Gastroesophageal sphincter (tissue), 4 donors: Measurements from ENCODE around the gene MROH2B. TPM values are rescaled to one million over a fixed set of nuclear protein-coding genes. Genes with fewer than 3 reads are reported as not detected.

ENCODE experiments used
- ATAC-seq: fragments of 150-250 bp; one replicate; pipeline ENCODE4 v1.9.1; 2016; ENCODE audit warnings: mild to moderate bottlenecking, moderate library complexity
- H3K27ac ChIP-seq, 4 donors: fragments of 200-600 bp; sonication (generic) in 3 of 4; 1 replicate in 3 of 4; 2 replicates in 1 of 4; pipeline ENCODE4 v1.5.1; 2016 to 2019
- H3K27me3 ChIP-seq: fragments of 200-600 bp; sonication (generic); one replicate; pipeline ENCODE4 v1.5.1; 2019
- H3K36me3 ChIP-seq, 2 donors: fragments of 200-600 bp; sonication (generic); one replicate each; pipeline ENCODE4 v1.5.1; 2019; ENCODE audit warnings: control low read depth in 1 of 2
- H3K4me1 ChIP-seq, 3 donors: fragments of 200-600 bp; sonication (generic); 1 replicate in 2 of 3; 2 replicates in 1 of 3; pipeline ENCODE4 v1.5.1; 2016 to 2019; ENCODE audit warnings: control low read depth in 2 of 3
- H3K4me3 ChIP-seq, 2 donors: fragments of 200-600 bp; sonication (generic); one replicate each; pipeline ENCODE4 v1.5.1; 2019; ENCODE audit warnings: mild to moderate bottlenecking in 1 of 2, moderate library complexity in 1 of 2
- H3K9me3 ChIP-seq, 3 donors: fragments of 200-600 bp; sonication (generic); one replicate each; pipeline ENCODE4 v1.5.1; 2017 to 2019; ENCODE audit warnings: control low read depth in 2 of 3
- EP300 ChIP-seq: sonication (generic); formaldehyde crosslinking; IDR thresholded peaks from one replicate; pipeline ENCODE4 v1.6.1; 2017; ENCODE audit warnings: antibody characterized with exemption, mild to moderate bottlenecking
- POLR2A ChIP-seq, 2 donors: fragments of 450-650 bp; IDR thresholded peaks; one replicate each; pipeline ENCODE4 v1.6.1; 2017; ENCODE audit warnings: antibody characterized with exemption in 2 of 2, mild to moderate bottlenecking in 2 of 2, moderate library complexity in 1 of 2
- POLR2AphosphoS5 ChIP-seq: sonication (generic); formaldehyde crosslinking; IDR thresholded peaks from one replicate; pipeline ENCODE4 v1.6.1; 2017; ENCODE audit warnings: antibody characterized with exemption
- WGBS, 2 donors: methylation state at CpG; one replicate each; pipeline ENCODE4 v1.1.5; 2018; ENCODE audit warnings: low coverage in 1 of 2; 5-methylcytosine and 5-hydroxymethylcytosine counted together
- total RNA-seq, 4 donors: library from RNA; depleted of rRNA; stranded (reverse); fragments of >200 nt; gene quantifications; one replicate each; pipeline ENCODE4 v1.1.0, GENCODE V29; 2016
- TF ChIP-seq, protein P1 (sequence below), 4 experiments: fragments of 200-600 bp in 2 of 4; fragments of 450-650 bp in 2 of 4; sonication (generic) in 1 of 4; IDR thresholded peaks; one replicate each; pipeline ENCODE4 v1.5.1; 2017 to 2019; ENCODE audit warnings: antibody characterized with exemption in 4 of 4, mild to moderate bottlenecking in 2 of 4, moderate library complexity in 2 of 4

Gene MROH2B
- total RNA-seq, 4 donors from 2014 or later, result not detected

GRCh38 chr5:40991981-40992559 is 79.1 kb downstream of the MROH2B start:
- WGBS, 2 donors, result 60 to 75% methylated on average over 1 to 5 of the region's 5 CpGs
- ATAC-seq, result no peak

DNA sequence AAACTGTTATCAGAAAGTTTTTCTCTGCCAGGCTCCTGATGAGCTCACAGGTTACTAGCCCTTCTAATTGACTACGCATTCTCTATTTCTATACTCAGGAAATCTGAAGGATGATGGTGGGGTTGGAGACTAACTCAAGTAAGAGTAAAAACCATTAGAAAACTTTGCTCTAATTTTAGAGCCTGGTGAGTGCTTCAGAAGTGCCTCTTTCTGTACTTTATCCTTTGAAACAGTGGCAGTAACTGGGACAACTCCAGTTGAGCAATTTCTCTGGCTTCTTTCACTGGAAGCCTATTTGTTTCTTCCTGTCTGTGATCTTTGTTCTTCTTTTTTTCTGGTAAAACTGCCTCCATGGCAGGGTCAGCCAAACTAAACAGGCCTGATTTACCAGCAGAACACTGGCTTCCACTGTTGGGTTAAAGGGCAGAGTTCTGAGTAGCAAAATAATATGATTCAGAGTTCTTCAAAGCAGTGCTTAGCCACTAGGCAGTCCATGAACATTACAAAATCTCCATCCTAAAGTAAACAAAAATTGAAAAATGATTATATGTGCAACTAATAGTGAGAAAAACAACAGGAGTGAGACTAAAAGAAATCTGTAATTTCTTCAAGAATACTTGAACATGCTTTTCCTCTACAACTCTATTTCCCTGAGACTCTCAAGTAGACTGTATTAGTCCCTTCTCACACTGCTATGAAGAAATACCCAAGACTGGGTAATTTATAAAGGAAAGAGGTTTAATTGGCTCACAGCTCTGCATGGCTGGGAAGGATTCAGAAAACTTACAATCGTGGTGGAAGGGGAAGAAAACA is 79.8 kb downstream of the MROH2B start:
- Histone ChIP-seq H3K27me3 (no peaks in the 10 kb centered on the region), H3K36me3 (no peaks in the 10 kb centered on the region), H3K4me3 (no peak overlapping the region), H3K4me1 (peaks cover 0 to 30% (median 14%) of the 10 kb centered on the region in 3 donors), H3K27ac (peak overlapping the region in 3 of 4 donors; percentile 70 to 75 (median 74)), H3K9me3 (peaks cover 0 to 11% (median 0%) of the 10 kb centered on the region in 3 donors)
- no peak for TF ChIP-seq POLR2A (IDR thresholded peaks at IDR 0.05)
- TF ChIP-seq POLR2AphosphoS5, result peak; percentile 93
- no peak for TF ChIP-seq EP300
- TF ChIP-seq, protein P1, sequence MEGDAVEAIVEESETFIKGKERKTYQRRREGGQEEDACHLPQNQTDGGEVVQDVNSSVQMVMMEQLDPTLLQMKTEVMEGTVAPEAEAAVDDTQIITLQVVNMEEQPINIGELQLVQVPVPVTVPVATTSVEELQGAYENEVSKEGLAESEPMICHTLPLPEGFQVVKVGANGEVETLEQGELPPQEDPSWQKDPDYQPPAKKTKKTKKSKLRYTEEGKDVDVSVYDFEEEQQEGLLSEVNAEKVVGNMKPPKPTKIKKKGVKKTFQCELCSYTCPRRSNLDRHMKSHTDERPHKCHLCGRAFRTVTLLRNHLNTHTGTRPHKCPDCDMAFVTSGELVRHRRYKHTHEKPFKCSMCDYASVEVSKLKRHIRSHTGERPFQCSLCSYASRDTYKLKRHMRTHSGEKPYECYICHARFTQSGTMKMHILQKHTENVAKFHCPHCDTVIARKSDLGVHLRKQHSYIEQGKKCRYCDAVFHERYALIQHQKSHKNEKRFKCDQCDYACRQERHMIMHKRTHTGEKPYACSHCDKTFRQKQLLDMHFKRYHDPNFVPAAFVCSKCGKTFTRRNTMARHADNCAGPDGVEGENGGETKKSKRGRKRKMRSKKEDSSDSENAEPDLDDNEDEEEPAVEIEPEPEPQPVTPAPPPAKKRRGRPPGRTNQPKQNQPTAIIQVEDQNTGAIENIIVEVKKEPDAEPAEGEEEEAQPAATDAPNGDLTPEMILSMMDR (IDR thresholded peaks at IDR 0.05), result peak in 2 of 4 experiments; percentile 6 to 20
- WGBS, 2 donors, result 20 to 31% methylated on average over 2 of the region's 2 CpGs
- ATAC-seq, result peak; percentile 98

More at GRCh38 chr5:40991981-40992559, 79.1 kb downstream of the MROH2B start:
- Histone ChIP-seq H3K4me3 (no peak overlapping the region), H3K27ac (peak overlapping the region in 3 of 4 donors; percentile 68 to 75 (median 70)), H3K27me3 (no peaks in the 10 kb centered on the region), H3K36me3 (no peaks in the 10 kb centered on the region), H3K4me1 (peaks cover 0 to 30% (median 14%) of the 10 kb centered on the region in 3 donors), H3K9me3 (peaks cover 0 to 5% (median 0%) of the 10 kb centered on the region in 3 donors)
- TF ChIP-seq POLR2A (IDR thresholded peaks at IDR 0.05) (no peak), POLR2AphosphoS5 (no peak), EP300 (no peak)
- TF ChIP-seq, protein P1 (IDR thresholded peaks at IDR 0.05), result no peak

DNA sequence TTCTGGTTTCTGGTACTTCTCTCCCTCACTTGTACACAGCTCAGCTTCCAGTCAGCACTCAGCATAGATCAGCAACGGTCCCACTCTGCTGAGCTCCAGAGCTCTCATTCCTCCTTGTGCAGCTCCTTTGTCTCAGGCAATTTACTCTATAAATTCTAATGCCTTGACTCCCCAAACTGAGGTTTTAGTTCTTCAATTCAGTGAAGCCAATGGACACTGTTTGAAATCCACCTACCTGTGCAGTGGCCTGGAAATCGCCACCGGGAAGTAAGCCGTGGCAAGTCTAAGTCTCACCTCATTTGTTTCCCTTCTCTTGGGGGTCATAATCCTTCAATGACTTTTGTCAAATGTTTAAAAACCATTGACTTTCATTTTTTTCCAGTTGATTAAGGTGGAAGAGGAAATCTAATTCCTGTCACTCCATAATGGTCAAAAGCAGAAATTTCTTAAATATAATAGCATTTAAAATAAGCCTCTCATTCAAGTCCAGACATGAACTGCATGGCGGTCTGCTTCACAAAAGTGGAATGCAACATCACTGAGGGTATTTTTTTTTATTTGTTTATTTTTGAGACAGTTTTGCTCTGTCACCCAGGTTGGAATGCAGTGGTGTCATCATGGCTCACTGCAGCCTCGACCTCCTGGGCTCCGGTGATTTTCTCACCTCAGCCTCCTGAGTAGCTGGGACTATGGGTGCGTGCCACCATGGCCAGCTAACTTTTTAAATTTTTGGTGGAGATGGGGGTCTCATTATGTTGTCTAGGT is 82.2 kb downstream of the MROH2B start:
- H3K27me3 ChIP-seq, result no peaks in the 10 kb centered on the region
- H3K36me3 ChIP-seq, result no peaks in the 10 kb centered on the region
- H3K4me3 ChIP-seq, result no peak overlapping the region
- TF ChIP-seq EP300 (no peak), POLR2AphosphoS5 (no peak), POLR2A (IDR thresholded peaks at IDR 0.05) (no peak)
- TF ChIP-seq, protein P1 (IDR thresholded peaks at IDR 0.05), result no peak
- ATAC-seq, result no peak
- H3K9me3 ChIP-seq, result peaks cover 0 to 11% (median 0%) of the 10 kb centered on the region in 3 donors
- no peak overlapping the region for H3K27ac ChIP-seq
- WGBS, 2 donors, result 72 to 91% methylated on average over 3 to 5 of the region's 8 CpGs
- peaks cover 0 to 30% (median 14%) of the 10 kb centered on the region in 3 donors for H3K4me1 ChIP-seq

DNA sequence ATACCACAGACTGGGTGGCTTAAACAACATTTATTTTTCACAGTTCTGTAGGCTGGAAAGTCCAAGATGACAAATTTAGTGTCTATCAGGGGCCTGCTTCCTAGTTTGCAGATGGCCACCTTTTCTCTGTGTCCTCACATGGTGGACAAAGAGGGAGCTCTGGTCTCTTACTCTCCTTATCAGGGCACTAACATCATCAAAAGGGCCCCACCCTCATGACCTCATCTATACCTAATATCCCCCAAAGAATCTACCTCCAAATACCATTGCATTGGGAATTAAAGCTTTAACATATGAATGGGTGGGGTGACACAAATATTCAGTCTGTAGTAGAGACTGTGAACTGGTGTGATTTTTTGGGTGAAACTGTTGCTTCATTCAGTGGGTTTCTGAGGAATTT is 83.8 kb downstream of the MROH2B start:
- H3K4me3 ChIP-seq, result no peak overlapping the region
- TF ChIP-seq POLR2AphosphoS5 (no peak), POLR2A (IDR thresholded peaks at IDR 0.05) (no peak), EP300 (no peak)
- TF ChIP-seq, protein P1 (IDR thresholded peaks at IDR 0.05), result no peak
- peaks cover 0 to 11% (median 0%) of the 10 kb centered on the region in 3 donors for H3K9me3 ChIP-seq
- no peak for ATAC-seq
- peaks cover 0 to 18% (median 7%) of the 10 kb centered on the region in 3 donors for H3K4me1 ChIP-seq
- no peaks in the 10 kb centered on the region for H3K27me3 ChIP-seq
- no peaks in the 10 kb centered on the region for H3K36me3 ChIP-seq
- H3K27ac ChIP-seq, result no peak overlapping the region
